ENCODE results near the gene SLBP.

DNA sequence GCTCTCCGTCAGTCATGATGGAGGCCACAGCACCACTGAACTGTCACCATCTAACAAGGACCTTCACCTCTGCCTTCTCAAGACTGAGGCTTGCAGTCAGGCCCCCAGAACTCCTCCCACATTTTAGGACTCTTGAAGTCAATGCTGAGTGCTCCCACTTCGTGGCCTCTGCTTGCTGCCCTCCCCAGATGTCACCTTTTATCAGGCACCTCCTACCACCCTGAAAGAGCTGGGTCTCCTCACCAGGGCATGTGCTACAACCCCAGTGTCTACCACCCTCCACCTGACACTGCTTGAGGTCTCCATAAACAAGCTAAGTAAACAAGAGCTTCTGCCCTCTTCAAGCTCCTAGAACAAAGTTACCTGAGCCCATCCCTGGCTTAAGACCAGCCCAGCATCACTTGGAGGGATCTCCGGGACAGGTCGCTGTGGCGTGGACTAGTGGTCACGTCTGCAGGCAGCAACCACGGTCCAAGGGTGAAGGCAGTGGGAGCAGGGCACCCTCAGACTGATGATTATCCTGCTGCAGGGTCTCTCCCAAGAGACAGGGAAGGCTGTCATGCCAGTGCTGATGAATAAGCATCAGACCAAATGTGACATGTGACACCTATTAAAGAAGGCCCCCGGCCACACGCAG lies 20.3 kb downstream of the SLBP start:
- TF ChIP-seq, protein P1, sequence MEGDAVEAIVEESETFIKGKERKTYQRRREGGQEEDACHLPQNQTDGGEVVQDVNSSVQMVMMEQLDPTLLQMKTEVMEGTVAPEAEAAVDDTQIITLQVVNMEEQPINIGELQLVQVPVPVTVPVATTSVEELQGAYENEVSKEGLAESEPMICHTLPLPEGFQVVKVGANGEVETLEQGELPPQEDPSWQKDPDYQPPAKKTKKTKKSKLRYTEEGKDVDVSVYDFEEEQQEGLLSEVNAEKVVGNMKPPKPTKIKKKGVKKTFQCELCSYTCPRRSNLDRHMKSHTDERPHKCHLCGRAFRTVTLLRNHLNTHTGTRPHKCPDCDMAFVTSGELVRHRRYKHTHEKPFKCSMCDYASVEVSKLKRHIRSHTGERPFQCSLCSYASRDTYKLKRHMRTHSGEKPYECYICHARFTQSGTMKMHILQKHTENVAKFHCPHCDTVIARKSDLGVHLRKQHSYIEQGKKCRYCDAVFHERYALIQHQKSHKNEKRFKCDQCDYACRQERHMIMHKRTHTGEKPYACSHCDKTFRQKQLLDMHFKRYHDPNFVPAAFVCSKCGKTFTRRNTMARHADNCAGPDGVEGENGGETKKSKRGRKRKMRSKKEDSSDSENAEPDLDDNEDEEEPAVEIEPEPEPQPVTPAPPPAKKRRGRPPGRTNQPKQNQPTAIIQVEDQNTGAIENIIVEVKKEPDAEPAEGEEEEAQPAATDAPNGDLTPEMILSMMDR (IDR thresholded peaks at IDR 0.05): no peak
- TF ChIP-seq POLR2A (IDR thresholded peaks at IDR 0.05): no peak
